Sigmoid colon (tissue), 4 donors: Measurements from ENCODE around the gene CARD14.

Source experiments
- POLR2A ChIP-seq, 2 donors: fragments of 450-650 bp; IDR thresholded peaks; one replicate each; pipeline ENCODE4 v1.6.1; 2016; ENCODE audit warnings: antibody characterized with exemption in 2 of 2, mild to moderate bottlenecking in 2 of 2, moderate library complexity in 2 of 2
- POLR2AphosphoS5 ChIP-seq, 4 donors: sonication (generic); formaldehyde crosslinking; IDR thresholded peaks; one replicate each; pipeline ENCODE4 v1.6.1; 2017; ENCODE audit warnings: antibody characterized with exemption in 4 of 4
- TF ChIP-seq, protein P1 (sequence below), 4 experiments: fragments of 450-650 bp in 3 of 4; fragments of 200-600 bp in 1 of 4; IDR thresholded peaks; one replicate each; pipeline ENCODE4 v1.5.1; 2016 to 2019; ENCODE audit warnings: antibody characterized with exemption in 4 of 4, mild to moderate bottlenecking in 3 of 4, moderate library complexity in 2 of 4

DNA sequence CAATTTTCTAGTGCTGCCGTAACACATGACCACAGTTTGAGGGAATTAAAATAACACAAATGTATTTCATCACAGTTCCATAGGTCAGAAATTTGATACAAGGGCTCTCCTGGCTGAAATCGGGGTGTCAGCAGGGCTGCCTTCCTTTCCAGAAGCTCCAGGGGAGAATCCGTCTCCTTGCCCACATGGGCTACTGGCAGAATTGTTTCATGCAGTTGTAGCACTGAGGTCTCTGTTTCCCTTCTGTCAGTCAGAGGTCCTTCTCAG, 43.4 kb upstream of the CARD14 start:
- TF ChIP-seq, protein P1, sequence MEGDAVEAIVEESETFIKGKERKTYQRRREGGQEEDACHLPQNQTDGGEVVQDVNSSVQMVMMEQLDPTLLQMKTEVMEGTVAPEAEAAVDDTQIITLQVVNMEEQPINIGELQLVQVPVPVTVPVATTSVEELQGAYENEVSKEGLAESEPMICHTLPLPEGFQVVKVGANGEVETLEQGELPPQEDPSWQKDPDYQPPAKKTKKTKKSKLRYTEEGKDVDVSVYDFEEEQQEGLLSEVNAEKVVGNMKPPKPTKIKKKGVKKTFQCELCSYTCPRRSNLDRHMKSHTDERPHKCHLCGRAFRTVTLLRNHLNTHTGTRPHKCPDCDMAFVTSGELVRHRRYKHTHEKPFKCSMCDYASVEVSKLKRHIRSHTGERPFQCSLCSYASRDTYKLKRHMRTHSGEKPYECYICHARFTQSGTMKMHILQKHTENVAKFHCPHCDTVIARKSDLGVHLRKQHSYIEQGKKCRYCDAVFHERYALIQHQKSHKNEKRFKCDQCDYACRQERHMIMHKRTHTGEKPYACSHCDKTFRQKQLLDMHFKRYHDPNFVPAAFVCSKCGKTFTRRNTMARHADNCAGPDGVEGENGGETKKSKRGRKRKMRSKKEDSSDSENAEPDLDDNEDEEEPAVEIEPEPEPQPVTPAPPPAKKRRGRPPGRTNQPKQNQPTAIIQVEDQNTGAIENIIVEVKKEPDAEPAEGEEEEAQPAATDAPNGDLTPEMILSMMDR (IDR thresholded peaks at IDR 0.05): no peak
- TF ChIP-seq POLR2AphosphoS5 (IDR thresholded peaks at IDR 0.05): no peak
- TF ChIP-seq POLR2A (IDR thresholded peaks at IDR 0.05): no peak
